GM19397 (cell line): ENCODE results near the gene PRSS56.

ENCODE experiments used
- ATAC-seq: cut with Tn5 transposase; IDR thresholded peaks from one replicate; pipeline ENCODE4 v1.9.1; 2021; ENCODE audit warnings: mild to moderate bottlenecking, moderate library complexity; ENCODE audit not compliant: unreplicated experiment

PRSS56 gene

GRCh38 chr2:232501794-232502390 is 18.3 kb upstream of the PRSS56 start:
- no peak for ATAC-seq

- no peak for ATAC-seq
Measured at GRCh38 chr2:232502511-232502910, 17.7 kb upstream of the PRSS56 start.

- ATAC-seq = no peak
Measured at GRCh38 chr2:232502911-232503808, 17.0 kb upstream of the PRSS56 start.

GRCh38 chr2:232503809-232504323 is 16.3 kb upstream of the PRSS56 start:
- no peak for ATAC-seq

GRCh38 chr2:232504438-232504837 is 15.8 kb upstream of the PRSS56 start:
- ATAC-seq = no peak

- no peak for ATAC-seq
Measured at GRCh38 chr2:232505856-232506255, 14.3 kb upstream of the PRSS56 start.

GRCh38 chr2:232506709-232507108 is 13.5 kb upstream of the PRSS56 start:
- ATAC-seq = no peak

- no peak for ATAC-seq
Measured at GRCh38 chr2:232508251-232508650, 11.9 kb upstream of the PRSS56 start.

GRCh38 chr2:232511336-232511890 is 8.8 kb upstream of the PRSS56 start:
- no peak for ATAC-seq

- ATAC-seq = no peak
Measured at GRCh38 chr2:232512602-232513001, 7.6 kb upstream of the PRSS56 start.

- ATAC-seq = no peak
Measured at GRCh38 chr2:232513353-232513752, 6.8 kb upstream of the PRSS56 start.

- no peak for ATAC-seq
Measured at GRCh38 chr2:232515639-232516038, 4.5 kb upstream of the PRSS56 start.

- ATAC-seq = no peak
Measured at GRCh38 chr2:232516551-232516950, 3.6 kb upstream of the PRSS56 start.

GRCh38 chr2:232518844-232519243 is 1.3 kb upstream of the PRSS56 start:
- no peak for ATAC-seq

- ATAC-seq = no peak
Measured at GRCh38 chr2:232520489-232520888, 301 bp downstream of the PRSS56 start.

- no peak for ATAC-seq
Measured at GRCh38 chr2:232521098-232521497, 910 bp downstream of the PRSS56 start.

GRCh38 chr2:232521959-232522622 is 1.9 kb downstream of the PRSS56 start:
- ATAC-seq = no peak

- no peak for ATAC-seq
Measured at GRCh38 chr2:232522623-232523401, 2.6 kb downstream of the PRSS56 start.

- no peak for ATAC-seq
Measured at GRCh38 chr2:232523402-232523681, 3.2 kb downstream of the PRSS56 start.

- ATAC-seq = no peak
Measured at GRCh38 chr2:232523682-232524597, 3.8 kb downstream of the PRSS56 start.
